SU-DHL-6 (cell line): Measurements from ENCODE around the gene BCS1L.

ENCODE experiments used
- H2AFZ ChIP-seq: fragments of 200-600 bp; sonication (generic); 2 replicates; pipeline ENCODE4 v1.6.1; 2014; ENCODE audit warnings: low read depth, mild to moderate bottlenecking, moderate library complexity, mixed read lengths, antibody characterized with exemption, low read length; ENCODE audit not compliant: severe bottlenecking
- H3F3A ChIP-seq: fragments of 200-600 bp; shearing (Covaris generic); 2 replicates; pipeline ENCODE4 v1.6.0; 2016; ENCODE audit warnings: antibody characterized with exemption, mild to moderate bottlenecking; ENCODE audit not compliant: insufficient read depth
- H3K27ac ChIP-seq: fragments of 200-600 bp; sonication (generic); 2 replicates; pipeline ENCODE4 v1.5.1; 2016; ENCODE audit warnings: low read depth, mild to moderate bottlenecking, low read length, moderate library complexity, mixed read lengths
- H3K27me3 ChIP-seq: fragments of 200-600 bp; sonication (generic), shearing (Covaris generic); 2 replicates; pipeline ENCODE4 v1.6.0; 2014; ENCODE audit warnings: mild to moderate bottlenecking, low read length
- H3K36me3 ChIP-seq: fragments of 200-600 bp; sonication (generic); 2 replicates; pipeline ENCODE4 v1.6.1; 2014; ENCODE audit warnings: mild to moderate bottlenecking, low read length, mixed read lengths
- H3K4me2 ChIP-seq: fragments of 300-600, 200-600 bp; shearing (Covaris generic), sonication (generic); 2 replicates; pipeline ENCODE4 v1.6.0; 2014; ENCODE audit warnings: low read length, low read depth, mild to moderate bottlenecking; ENCODE audit not compliant: poor library complexity, severe bottlenecking
- H3K4me3 ChIP-seq: fragments of 200-600 bp; sonication (generic); 2 replicates; pipeline ENCODE4 v1.5.1; 2014; ENCODE audit warnings: antibody characterized with exemption, low read length, mild to moderate bottlenecking, mixed read lengths; ENCODE audit not compliant: insufficient read depth, poor library complexity, severe bottlenecking
- H3K79me2 ChIP-seq: fragments of 200-600 bp; sonication (generic); 2 replicates; pipeline ENCODE4 v1.6.1; 2014; ENCODE audit warnings: mild to moderate bottlenecking, low read length, moderate library complexity; ENCODE audit not compliant: insufficient read depth
- H3K9ac ChIP-seq: fragments of 200-600 bp; sonication (generic); 2 replicates; pipeline ENCODE4 v1.7.0; 2014; ENCODE audit warnings: mild to moderate bottlenecking, low read length
- H3K9me2 ChIP-seq: fragments of 200-600 bp; sonication (generic); replicated peaks from 2 replicates; pipeline ENCODE4 v1.6.1; 2014; ENCODE audit warnings: low read length; ENCODE audit not compliant: insufficient read depth
- H3K9me3 ChIP-seq: fragments of 200-600 bp; sonication (generic); 2 replicates; pipeline ENCODE4 v1.6.1; 2014; ENCODE audit warnings: low read length, mixed read lengths; ENCODE audit not compliant: insufficient read depth
- H4K20me1 ChIP-seq: fragments of 200-600 bp; sonication (generic); 2 replicates; pipeline ENCODE4 v1.6.1; 2014; ENCODE audit warnings: low read depth, mild to moderate bottlenecking, antibody characterized with exemption, low read length, moderate library complexity, mixed read lengths
- CTCF ChIP-seq: fragments of 200-600 bp; sonication (generic); IDR thresholded peaks from one replicate; pipeline ENCODE4 v1.5.1; 2017; ENCODE audit warnings: antibody characterized with exemption, mild to moderate bottlenecking, low read length, moderate library complexity; ENCODE audit not compliant: insufficient read depth, poor library complexity, severe bottlenecking
- EZH2phosphoT487 ChIP-seq: fragments of 200-600 bp; sonication (generic), shearing (Covaris generic); conservative IDR thresholded peaks from 2 replicates; pipeline ENCODE4 v1.6.1; 2018; ENCODE audit warnings: mild to moderate bottlenecking, antibody characterized with exemption, low read length, moderate library complexity, mixed read lengths

The BCS1L gene

DNA sequence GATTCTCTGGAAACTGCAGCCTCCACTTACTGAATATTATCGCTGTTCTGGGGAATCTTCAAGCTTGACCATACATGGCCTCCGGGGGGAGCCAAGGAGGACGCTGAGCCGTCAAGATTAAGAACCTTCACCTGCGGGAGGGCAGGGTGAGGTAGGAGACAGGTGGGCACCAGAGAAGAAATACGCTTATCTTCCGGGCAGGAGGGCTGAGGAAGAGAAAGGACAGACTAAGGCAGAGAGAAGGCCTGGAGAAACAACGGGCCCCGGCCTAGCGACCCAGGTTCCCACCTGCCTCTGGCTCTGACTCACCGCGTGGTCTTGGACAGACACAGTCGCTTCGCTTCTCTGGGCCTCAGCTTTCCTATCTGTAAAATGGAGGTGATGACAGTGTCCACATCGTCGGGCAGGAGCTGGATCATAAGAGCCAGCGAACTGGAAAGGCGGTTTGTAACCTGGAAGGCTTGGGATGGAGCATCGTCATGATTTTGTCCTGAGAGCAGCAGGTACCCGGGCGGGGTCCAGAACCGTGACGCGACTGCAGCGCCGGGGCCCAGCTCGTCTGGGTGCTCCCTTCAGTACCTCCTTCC is 719 bp upstream of the BCS1L start:
- TF ChIP-seq CTCF (peak; percentile 53), EZH2phosphoT487 (no peak)
- Histone ChIP-seq H3K36me3 (peaks cover 7% of the 10 kb centered on the region; the same call in 1 of the 2 replicates), H3K27me3 (no peaks in the 10 kb centered on the region), H3F3A (no peaks in the 10 kb centered on the region), H3K4me3 (peak overlapping the region; percentile 77), H2AFZ (peak overlapping the region; percentile 87), H3K9ac (peak overlapping the region; percentile 95), H3K4me2 (peak overlapping the region; percentile 82), H3K9me2 (no peaks in the 10 kb centered on the region), H3K9me3 (no peaks in the 10 kb centered on the region), H3K79me2 (peaks cover 47% of the 10 kb centered on the region), H4K20me1 (no peaks in the 10 kb centered on the region), H3K27ac (peak overlapping the region; percentile 60)

DNA sequence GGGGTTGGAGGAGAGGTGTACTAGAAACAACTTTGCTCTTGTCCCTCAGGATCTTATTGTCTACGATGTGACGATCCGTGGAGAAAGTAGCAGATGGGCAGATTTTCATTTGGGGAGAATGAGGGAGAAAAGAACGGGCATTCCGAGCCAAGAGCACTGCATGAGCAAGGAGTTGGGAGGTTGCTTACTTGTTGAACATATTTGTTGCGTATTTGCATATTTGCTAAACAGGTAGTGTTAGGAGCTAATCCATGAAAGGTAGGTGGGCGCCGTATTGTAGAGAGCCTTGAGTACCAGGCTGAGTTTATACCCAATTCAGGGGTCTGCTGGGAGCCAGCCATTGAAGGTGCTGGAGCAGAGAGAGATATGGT is 490 bp downstream of the BCS1L start:
- Histone ChIP-seq H2AFZ (peak overlapping the region; percentile 87), H3K4me2 (peak overlapping the region; percentile 82), H3K4me3 (peak overlapping the region; percentile 77), H4K20me1 (no peaks in the 10 kb centered on the region), H3K9me3 (no peaks in the 10 kb centered on the region), H3K79me2 (peaks cover 47% of the 10 kb centered on the region), H3K36me3 (peaks cover 4% of the 10 kb centered on the region; the same call in 1 of the 2 replicates), H3K27ac (no peak overlapping the region), H3F3A (no peaks in the 10 kb centered on the region), H3K9ac (peak overlapping the region; percentile 95), H3K9me2 (no peaks in the 10 kb centered on the region), H3K27me3 (no peaks in the 10 kb centered on the region)
- TF ChIP-seq EZH2phosphoT487 (no peak), CTCF (no peak)

- no peak overlapping the region for H3K4me3 ChIP-seq
- H3K9ac ChIP-seq: no peak overlapping the region
- peaks cover 34% of the 10 kb centered on the region for H3K79me2 ChIP-seq
- H3K9me2 ChIP-seq: no peaks in the 10 kb centered on the region
- H3F3A ChIP-seq: no peaks in the 10 kb centered on the region
- H3K27ac ChIP-seq: no peak overlapping the region
- H2AFZ ChIP-seq: no peak overlapping the region
- H4K20me1 ChIP-seq: no peaks in the 10 kb centered on the region
- no peaks in the 10 kb centered on the region for H3K9me3 ChIP-seq
- TF ChIP-seq EZH2phosphoT487: no peak
- no peak for TF ChIP-seq CTCF
- H3K27me3 ChIP-seq: no peaks in the 10 kb centered on the region
- H3K36me3 ChIP-seq: peaks cover 7% of the 10 kb centered on the region; the same call in 1 of the 2 replicates
- no peak overlapping the region for H3K4me2 ChIP-seq
Measured at GRCh38 chr2:218662377-218662776, 2.9 kb downstream of the BCS1L start.
